Middle frontal gyrus (tissue), 1 donor: ENCODE results near the gene BLACAT1.
A peak's percentile ranks its signal among the peaks of the same experiment; 100 is the strongest.
"Not testable (repeated sequence)": the region's sequence is repeated elsewhere in the genome, so short reads cannot be mapped to it uniquely, and the experiment has no call there.

Experiments
- DNase-seq: peaks from one replicate; pipeline ENCODE4 v3.0.0-alpha.2; 2015; ENCODE audit warnings: low spot score; ENCODE audit errors: extremely low spot score

Gene BLACAT1

DNA sequence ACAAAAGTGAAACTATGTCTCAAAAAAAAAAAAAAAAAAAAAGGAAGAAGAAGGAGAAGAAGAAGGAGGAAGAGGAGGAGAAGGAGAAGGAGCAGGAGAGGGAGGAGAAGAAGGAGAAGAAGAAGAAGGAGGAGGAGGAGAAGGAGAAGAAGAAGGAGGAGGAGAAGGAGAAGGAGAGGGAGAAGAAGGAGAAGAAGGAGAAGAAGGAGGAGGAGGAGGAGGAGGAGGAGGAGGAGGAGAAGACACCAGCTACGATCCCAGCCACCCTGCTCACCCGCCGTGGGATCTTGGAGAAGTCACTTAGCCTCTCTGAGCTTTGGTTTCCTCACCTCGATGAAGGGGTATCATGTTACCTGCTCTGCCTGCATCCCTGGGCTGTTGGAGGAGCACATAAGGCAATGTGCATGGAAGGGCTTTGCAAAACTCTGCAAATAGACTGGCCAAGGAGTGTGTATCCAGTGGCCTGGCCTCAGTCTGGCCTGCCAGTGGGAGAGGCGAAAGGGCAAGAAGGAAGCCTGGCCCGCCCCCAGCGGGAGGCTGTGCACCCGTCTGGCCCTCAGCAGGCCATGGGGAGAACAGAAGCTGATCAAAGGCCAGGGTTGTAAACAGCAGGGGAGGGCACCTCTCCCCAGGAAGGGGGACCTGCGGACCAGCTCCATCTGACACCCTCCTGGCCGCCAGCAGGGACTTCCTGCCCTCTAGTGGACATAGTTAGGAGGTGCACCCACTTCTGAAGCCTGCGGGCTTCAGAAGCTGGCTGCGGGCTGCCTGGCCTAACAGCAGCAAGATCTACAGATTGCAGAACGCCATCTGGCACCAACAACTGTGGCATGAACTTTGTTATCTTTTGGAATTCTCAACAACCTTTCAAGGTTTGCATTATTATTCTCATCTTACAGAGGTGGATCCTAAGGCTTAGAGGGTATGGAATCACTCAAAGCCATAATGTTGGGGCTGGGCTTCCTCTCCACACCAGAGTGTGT is 29.4 kb upstream of the BLACAT1 start:
- peak; percentile 64 for DNase-seq

- DNase-seq = no peak
Measured at GRCh38 chr1:205483372-205483771, 27.5 kb upstream of the BLACAT1 start.

DNA sequence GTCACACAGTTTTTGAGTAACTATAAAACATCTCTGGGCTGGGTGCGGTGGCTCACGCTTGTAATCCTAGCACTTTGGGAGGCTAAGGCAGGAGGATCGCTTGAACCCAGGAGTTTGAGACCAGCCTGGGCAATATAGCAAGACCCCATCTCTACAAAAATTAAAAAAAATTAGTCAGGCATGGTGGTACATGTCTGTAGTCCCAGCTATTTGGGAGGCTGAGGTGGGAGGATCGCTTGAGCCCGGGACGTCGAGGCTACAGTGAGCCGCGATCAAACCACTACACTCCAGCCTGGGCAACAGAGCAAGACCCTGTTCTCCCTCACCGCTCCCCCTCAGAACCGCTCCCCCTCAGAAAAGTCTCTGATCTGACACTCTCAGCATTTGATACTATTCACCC is 26.7 kb upstream of the BLACAT1 start:
- not testable (repeated sequence) for DNase-seq

DNA sequence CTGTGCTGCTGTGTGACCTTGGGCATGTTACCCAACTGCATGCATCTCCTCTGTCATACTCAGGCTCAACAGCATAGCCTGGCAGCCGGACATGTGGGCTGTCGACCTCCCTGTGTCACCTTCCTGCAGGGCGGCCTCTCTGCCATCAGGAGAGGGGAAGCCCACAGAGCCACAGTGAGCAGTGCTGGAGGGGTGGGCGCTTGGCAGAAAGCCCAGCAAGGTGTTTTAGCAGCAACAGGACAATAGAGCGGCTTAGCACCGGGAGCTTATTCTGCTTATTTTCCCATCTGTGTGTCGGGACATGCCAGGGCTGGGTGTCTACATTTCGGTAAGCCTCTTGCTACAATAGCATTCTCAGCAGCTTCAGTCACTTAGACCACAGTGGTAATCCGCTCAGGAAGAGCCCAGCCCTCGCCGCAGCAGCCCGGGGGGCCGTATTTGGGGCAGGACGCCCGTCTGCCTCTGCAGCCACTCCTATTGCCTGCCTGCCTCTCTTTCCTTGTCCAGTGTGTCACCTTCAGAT is 25.8 kb upstream of the BLACAT1 start:
- no peak for DNase-seq

DNA sequence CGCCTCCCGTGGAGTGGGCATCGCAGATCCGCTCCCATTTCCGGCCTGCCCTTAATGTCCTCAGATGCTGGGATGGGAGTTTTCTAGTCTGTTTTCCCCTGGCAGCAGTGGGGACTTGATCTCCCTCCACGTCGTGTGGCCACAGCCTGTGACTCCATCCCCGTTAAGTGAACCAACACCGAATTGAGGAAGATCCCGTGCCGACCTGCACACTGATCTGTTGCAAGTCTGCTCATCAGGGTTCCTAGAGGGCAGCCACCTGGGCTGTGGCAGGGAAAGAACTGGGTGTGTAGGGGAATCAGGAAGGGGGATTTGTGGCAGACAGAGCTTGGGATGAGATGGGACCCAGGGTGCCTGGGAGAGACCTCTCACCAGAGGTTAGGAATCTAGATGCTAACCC is 25.4 kb upstream of the BLACAT1 start:
- no peak for DNase-seq

DNA sequence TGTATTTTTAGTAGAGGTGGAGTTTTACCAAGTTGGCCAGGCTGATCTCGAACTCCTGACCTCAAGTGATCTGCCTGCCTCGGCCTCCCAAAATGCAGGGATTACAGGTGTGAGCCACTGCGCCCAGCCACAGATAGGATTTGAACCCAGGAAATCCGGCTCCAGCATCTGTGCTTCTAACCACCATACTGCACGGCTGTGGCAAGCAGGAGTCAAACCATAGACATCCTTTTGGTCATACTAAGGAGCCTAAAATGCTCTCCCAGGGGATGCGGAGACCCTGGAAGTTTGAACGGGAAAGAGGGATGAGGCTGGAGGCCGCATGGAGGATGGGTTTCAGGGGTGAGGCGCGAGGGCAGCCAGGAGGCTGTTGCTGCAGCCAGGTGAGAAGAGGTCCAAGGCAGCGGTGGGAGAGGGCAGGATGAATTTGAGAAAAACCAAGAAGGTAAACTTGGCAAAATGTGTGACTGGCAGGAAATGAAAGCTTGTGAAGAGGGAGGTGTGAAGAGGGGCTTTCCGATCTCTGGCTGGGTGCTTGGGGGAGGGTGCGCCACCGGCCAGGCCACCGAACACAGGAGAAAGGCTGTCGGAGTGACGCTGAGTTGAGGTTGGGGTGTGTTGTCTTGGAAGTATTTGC is 24.6 kb upstream of the BLACAT1 start:
- DNase-seq = no peak

DNA sequence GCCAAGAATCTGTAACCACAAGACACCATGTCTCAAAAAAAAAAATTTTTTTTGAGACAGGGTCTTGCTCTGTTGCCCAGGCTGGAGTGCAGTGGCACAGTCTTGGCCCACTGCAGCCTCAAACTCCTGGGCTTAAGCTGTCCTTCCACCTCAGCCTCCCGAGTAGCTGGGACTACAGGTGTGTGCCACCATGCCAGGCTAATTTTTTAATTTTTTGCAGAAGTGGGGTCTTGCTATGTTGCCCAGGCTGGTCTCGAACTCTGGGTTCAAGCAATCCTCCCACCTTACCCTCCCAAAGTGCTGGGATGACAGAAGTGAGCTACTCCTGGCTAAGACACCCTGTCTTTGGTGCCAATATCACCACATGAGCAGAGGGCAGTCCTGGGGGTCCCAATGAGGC is 23.1 kb upstream of the BLACAT1 start:
- DNase-seq = not testable (repeated sequence)

- no peak for DNase-seq
Measured at GRCh38 chr1:205477759-205478247, 22.0 kb upstream of the BLACAT1 start.

- DNase-seq = no peak
Measured at GRCh38 chr1:205477121-205477758, 21.4 kb upstream of the BLACAT1 start.

- no peak for DNase-seq
Measured at GRCh38 chr1:205476648-205477047, 20.8 kb upstream of the BLACAT1 start.

- DNase-seq = no peak
Measured at GRCh38 chr1:205475855-205476254, 20.0 kb upstream of the BLACAT1 start.

- DNase-seq = no peak
Measured at GRCh38 chr1:205474571-205474970, 18.7 kb upstream of the BLACAT1 start.

DNA sequence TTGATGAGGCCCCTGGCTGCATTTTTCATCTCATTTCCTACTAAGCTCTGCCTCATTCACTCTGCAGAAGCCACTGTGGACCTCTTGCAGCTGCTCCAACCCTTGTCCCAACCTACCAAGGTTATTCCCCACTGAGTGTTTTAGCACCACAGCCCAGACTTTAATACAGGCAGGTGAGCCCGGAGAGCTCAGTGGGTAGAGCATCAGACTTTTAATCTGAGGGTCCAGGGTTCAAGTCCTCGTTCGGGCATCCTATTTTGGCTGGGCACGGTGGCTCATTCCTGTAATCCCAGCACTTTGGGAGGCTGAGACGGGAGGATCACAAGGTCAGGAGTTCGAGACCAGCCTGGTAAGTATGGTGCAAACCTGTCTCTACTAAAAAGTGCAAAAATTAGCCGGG is 18.1 kb upstream of the BLACAT1 start:
- no peak for DNase-seq

- no peak for DNase-seq
Measured at GRCh38 chr1:205473475-205473874, 17.6 kb upstream of the BLACAT1 start.

DNA sequence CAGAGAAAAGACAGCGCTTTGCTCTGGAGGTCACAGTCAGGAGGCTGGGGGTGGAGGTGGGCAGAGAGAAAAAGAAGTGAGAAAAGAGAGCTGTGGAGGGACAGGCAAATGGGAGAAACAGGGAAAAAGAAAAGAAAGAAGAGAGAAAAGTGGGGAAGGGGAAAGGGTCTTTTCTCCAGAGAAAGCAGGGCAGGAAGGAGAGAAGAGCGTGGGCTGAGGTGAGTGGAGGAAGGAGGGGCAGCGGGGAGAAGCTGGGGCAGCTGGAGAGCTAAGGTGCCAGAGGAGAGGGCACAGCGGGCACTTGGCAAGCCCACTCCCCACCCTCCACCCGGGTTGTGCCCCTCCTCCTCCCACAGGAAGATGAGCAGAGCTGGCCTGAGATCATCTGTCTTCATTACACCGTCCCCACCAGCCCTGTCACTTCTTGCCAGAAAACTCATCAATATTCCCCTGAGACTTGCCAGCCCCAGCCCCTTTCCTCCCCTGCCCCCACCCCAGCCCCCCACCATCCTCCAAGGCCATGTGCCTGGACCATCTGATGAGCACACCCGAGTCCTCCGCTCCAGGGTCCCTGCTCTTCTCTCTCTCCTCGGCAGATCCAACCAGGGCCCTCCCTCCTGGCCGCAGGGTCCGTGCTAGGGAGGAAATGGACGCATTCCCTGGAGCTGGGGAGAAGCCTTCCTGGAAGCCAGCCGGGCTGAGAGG is 17.0 kb upstream of the BLACAT1 start:
- DNase-seq = no peak

DNA sequence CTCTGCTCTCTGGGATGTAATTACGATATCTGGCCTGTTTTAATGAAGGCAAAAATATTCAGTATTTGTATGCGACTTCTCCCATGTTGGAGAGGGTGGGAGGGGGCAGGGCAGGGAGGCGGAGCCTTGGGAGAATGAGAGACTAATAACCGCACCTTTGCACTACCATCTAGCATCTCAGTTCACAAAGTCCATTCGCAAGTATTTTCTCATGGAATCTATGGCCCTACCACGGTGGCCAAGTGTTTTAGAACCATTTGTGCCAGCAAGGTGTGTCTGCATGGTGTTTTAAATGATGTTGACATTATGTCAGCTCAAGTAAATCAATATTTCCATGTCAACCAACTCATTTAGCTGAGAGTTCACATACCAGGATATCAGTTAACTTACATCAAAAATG is 14.3 kb upstream of the BLACAT1 start:
- no peak for DNase-seq

DNA sequence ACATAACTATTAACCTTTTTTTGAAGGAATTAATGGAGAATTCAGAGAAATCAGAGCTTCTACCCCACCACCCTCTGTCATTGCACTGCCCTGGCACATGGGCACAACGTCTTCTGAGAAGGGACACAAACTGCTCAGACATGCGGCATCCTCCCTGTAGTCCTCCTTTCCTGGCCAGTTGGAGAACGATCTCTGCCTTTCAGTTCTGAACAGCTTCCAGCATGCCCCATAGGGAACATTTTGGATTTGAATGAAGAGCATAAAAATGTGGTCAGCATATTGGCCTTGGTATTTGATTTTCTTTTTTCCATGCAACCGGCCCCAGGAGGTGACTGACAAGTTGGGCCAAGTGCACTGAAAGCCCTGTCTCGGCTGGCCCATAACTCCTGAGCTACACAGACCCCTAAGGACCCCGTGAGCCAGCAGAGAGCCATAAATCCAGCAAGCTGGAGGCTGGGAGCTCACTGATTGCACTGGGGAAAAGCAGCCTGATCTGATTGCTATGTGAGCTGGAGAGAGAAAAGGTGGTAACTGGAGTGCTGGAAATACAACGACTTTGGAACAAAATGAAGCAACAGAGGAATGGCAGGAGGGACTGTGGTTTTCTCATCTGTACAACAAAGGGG is 10.9 kb upstream of the BLACAT1 start:
- no peak for DNase-seq

GRCh38 chr1:205465392-205465791 is 9.5 kb upstream of the BLACAT1 start:
- DNase-seq = no peak

DNA sequence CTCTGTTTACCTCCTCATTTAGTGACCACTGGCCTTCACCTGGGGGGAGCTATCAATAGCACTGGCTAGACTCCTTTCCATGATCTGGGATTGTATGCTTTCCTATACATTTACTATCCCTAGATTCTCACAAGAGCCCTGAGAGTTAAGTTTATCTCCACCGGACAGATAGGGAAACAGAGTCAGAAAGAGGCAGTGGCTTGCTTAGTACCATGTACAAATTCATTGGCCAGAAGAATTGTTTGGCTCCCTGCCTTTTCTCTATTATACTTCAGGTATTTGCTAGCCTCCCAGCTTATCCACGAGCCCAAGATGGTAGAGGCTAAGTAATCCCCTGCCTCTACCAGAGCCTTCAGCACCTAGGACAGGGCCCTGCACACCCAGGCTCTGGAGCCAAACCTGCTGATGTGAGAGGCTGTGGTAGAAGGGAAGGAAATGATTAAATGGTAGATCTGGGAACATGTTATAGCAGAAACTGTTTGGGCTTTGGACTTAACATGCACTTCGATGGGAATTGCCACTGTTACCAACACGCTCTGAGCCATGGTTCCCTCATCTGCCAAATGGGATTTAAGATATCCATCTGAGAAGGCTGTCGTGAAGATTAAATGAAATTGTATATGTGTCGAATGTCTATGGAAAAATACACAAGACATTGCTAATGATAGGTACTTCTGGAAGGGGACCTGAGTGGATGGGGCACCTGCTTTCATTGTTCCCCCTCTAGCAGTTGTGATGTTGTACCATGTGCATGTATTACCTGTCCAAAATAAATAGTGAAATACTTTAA is 3.1 kb upstream of the BLACAT1 start:
- DNase-seq = no peak
